ENCODE measurements around the gene UTP15.

Gene UTP15

GRCh38 chr5:73550016-73550415 lies 15.5 kb upstream of the UTP15 start:
- no peak overlapping the region for H3K4me3 ChIP-seq (replicated peaks; ENCODE audit: insufficient read depth, low read length)

GRCh38 chr5:73552642-73553041 lies 12.9 kb upstream of the UTP15 start:
- no peaks in the 10 kb centered on the region for H3K27me3 ChIP-seq (ENCODE audit: insufficient read depth, poor library complexity, severe bottlenecking)
- no peak overlapping the region for H3K27ac ChIP-seq (replicated peaks)
- no peak overlapping the region for H3K4me3 ChIP-seq (replicated peaks; ENCODE audit: insufficient read depth, low read length)
- TF ChIP-seq GABPA (IDR thresholded peaks at IDR 0.05; ENCODE audit: low read depth) (no peak), SPI1 (IDR thresholded peaks at IDR 0.05; ENCODE audit: borderline replicate concordance, low read depth) (no peak), POLR2AphosphoS5 (IDR thresholded peaks at IDR 0.05; ENCODE audit: low read depth) (no peak)
- TF ChIP-seq, protein P1, sequence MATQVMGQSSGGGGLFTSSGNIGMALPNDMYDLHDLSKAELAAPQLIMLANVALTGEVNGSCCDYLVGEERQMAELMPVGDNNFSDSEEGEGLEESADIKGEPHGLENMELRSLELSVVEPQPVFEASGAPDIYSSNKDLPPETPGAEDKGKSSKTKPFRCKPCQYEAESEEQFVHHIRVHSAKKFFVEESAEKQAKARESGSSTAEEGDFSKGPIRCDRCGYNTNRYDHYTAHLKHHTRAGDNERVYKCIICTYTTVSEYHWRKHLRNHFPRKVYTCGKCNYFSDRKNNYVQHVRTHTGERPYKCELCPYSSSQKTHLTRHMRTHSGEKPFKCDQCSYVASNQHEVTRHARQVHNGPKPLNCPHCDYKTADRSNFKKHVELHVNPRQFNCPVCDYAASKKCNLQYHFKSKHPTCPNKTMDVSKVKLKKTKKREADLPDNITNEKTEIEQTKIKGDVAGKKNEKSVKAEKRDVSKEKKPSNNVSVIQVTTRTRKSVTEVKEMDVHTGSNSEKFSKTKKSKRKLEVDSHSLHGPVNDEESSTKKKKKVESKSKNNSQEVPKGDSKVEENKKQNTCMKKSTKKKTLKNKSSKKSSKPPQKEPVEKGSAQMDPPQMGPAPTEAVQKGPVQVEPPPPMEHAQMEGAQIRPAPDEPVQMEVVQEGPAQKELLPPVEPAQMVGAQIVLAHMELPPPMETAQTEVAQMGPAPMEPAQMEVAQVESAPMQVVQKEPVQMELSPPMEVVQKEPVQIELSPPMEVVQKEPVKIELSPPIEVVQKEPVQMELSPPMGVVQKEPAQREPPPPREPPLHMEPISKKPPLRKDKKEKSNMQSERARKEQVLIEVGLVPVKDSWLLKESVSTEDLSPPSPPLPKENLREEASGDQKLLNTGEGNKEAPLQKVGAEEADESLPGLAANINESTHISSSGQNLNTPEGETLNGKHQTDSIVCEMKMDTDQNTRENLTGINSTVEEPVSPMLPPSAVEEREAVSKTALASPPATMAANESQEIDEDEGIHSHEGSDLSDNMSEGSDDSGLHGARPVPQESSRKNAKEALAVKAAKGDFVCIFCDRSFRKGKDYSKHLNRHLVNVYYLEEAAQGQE (IDR thresholded peaks at IDR 0.05; ENCODE audit: insufficient replicate concordance, low read depth) = no peak
- TF ChIP-seq, protein P2, sequence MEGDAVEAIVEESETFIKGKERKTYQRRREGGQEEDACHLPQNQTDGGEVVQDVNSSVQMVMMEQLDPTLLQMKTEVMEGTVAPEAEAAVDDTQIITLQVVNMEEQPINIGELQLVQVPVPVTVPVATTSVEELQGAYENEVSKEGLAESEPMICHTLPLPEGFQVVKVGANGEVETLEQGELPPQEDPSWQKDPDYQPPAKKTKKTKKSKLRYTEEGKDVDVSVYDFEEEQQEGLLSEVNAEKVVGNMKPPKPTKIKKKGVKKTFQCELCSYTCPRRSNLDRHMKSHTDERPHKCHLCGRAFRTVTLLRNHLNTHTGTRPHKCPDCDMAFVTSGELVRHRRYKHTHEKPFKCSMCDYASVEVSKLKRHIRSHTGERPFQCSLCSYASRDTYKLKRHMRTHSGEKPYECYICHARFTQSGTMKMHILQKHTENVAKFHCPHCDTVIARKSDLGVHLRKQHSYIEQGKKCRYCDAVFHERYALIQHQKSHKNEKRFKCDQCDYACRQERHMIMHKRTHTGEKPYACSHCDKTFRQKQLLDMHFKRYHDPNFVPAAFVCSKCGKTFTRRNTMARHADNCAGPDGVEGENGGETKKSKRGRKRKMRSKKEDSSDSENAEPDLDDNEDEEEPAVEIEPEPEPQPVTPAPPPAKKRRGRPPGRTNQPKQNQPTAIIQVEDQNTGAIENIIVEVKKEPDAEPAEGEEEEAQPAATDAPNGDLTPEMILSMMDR (IDR thresholded peaks at IDR 0.05; ENCODE audit: insufficient read depth, low read length) = no peak
- DNase-seq (ENCODE audit: low read depth in 1 of 2, low spot score in 1 of 2) = no peak

More at GRCh38 chr5:73550016-73550415, 15.5 kb upstream of the UTP15 start:
- no peak for DNase-seq (ENCODE audit: low read depth in 1 of 2, low spot score in 1 of 2)
- TF ChIP-seq, protein P1 (IDR thresholded peaks at IDR 0.05; ENCODE audit: insufficient replicate concordance, low read depth) = no peak
- TF ChIP-seq, protein P2 (IDR thresholded peaks at IDR 0.05; ENCODE audit: insufficient read depth, low read length) = no peak
- TF ChIP-seq POLR2AphosphoS5 (IDR thresholded peaks at IDR 0.05; ENCODE audit: low read depth) (no peak), SPI1 (IDR thresholded peaks at IDR 0.05; ENCODE audit: borderline replicate concordance, low read depth) (no peak), GABPA (IDR thresholded peaks at IDR 0.05; ENCODE audit: low read depth) (no peak)
- no peaks in the 10 kb centered on the region for H3K27me3 ChIP-seq (ENCODE audit: insufficient read depth, poor library complexity, severe bottlenecking)
- H3K27ac ChIP-seq (replicated peaks) = no peak overlapping the region

DNA sequence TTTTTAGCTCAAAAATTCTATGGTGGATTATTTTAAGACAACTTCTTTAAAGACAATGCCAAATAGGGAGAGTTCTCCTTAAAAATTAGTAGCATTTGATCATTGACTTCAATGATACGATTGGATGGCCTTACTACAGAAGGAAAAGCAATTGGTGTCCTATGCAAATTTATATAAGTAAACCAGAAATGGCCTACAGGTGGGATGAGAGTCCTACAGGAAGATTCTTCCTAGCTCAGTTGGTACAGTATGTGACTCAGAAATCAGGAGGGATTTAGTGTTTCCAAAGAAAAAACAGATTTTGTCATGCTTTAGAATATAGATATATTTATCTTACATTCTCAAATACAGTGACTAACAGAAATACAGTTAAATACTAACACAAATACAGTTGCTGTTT lies 6.6 kb upstream of the UTP15 start:
- TF ChIP-seq SPI1 (IDR thresholded peaks at IDR 0.05; ENCODE audit: borderline replicate concordance, low read depth) (no peak), POLR2AphosphoS5 (IDR thresholded peaks at IDR 0.05; ENCODE audit: low read depth) (no peak), GABPA (IDR thresholded peaks at IDR 0.05; ENCODE audit: low read depth) (no peak)
- TF ChIP-seq, protein P1 (IDR thresholded peaks at IDR 0.05; ENCODE audit: insufficient replicate concordance, low read depth) = no peak
- TF ChIP-seq, protein P2 (IDR thresholded peaks at IDR 0.05; ENCODE audit: insufficient read depth, low read length) = no peak
- H3K4me3 ChIP-seq (replicated peaks; ENCODE audit: insufficient read depth, low read length) = no peak overlapping the region
- no peak for DNase-seq (ENCODE audit: low read depth in 1 of 2, low spot score in 1 of 2)
- H3K27ac ChIP-seq (replicated peaks) = no peak overlapping the region
- no peaks in the 10 kb centered on the region for H3K27me3 ChIP-seq (ENCODE audit: insufficient read depth, poor library complexity, severe bottlenecking)

Data from HL-60 (cell line).